ENCODE results near the gene ARHGAP31.
"Not testable (repeated sequence)": the region's sequence is repeated elsewhere in the genome, so short reads cannot be mapped to it uniquely, and the experiment has no call there.

ARHGAP31 gene

DNA sequence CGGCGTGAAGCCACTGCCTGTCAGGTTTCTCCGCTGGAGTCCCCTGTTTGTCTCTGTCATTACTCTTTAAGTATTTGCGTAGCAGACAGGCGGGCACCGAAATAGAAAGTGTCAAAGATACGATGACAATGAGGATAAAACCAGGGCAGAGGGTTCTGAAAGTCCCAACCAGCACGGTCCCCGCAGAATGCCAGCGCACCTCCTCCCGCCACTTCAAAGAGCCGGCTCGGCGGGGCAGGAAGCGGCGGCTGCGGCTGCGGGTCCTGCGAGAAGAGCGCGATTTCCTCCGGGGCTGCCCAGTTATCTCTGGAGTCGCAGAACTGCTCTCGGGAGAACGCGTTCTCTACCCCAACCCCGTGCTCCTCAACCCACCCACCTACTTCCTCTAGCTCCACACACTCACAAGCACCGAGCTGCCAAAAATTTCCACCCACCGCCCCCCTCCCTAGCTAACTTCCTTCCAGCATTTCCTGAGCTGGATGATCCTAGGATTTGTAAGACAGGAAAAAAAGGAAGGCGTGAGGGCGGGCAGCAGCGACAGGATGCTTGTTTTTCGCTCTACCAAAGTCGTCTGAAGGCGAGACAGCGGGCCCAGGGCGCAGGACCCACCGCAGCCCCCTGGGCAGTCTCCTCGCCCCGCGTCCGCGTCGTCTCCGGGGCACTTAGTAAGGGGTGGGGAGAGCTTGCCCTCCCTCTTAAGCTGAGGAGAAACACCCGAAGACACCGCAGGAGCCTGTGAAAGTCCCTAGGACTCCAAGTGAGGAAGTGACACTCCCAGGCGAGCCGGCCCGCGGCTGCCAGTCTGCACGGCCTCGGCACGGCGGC, at the start of gene ARHGAP31:
Gene ARHGAP31 (plus strand): TSS at position 513 of the 825 bp plus-strand sequence. CDS start 522 bp downstream, outside the sequence.
- DNase-seq (ENCODE audit: low read depth), result peak; percentile 82

DNA sequence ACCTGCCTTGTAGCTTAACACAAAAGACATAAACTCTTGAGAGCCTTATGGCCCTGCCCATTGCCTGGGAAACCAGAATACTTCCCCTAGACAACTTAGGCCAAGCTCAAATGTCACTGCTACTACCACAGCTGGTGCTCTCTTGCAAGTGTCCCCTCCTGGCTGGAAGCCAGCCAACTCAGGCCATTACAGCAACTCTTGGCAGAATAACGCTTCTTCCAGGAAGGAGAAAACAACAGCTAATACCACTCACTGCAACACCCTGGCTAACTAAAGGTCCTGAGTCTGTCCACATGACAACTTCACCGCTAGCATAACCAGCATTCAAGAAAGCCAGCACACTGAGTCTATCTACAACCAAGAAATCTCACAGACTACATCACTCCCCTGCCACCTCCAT, 48.4 kb upstream of the ARHGAP31 start:
- no peak for DNase-seq (ENCODE audit: low read depth)

GRCh38 chr3:119255214-119255613, 39.0 kb upstream of the ARHGAP31 start:
- no peak for DNase-seq (ENCODE audit: low read depth)

- no peak for DNase-seq (ENCODE audit: low read depth)
These were observed 37.1 kb upstream of the ARHGAP31 start for GRCh38 chr3:119257111-119257510.

GRCh38 chr3:119257654-119258410, 36.4 kb upstream of the ARHGAP31 start:
- DNase-seq (ENCODE audit: low read depth), result no peak

- no peak for DNase-seq (ENCODE audit: low read depth)
These were observed 35.3 kb upstream of the ARHGAP31 start for GRCh38 chr3:119258915-119259314.

DNA sequence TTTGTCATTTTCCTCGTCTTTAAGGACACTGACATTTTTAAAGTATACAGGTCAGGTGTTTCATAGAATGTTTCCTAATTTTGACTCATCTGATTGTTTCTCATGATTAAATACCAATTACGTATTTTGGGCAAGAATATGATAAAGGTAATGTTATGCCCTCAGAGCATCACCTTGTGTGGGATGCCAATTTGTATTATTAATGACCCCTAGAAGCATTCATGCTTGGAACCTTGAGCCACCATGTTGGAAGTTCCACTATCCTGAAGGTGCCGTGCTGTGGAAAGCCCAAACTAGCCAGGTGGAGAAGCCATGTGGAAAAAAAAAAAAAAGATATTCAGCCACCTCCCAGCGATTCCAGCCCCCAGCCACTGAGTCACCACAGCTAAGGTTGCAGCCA, 34.4 kb upstream of the ARHGAP31 start:
- no peak for DNase-seq (ENCODE audit: low read depth)

DNA sequence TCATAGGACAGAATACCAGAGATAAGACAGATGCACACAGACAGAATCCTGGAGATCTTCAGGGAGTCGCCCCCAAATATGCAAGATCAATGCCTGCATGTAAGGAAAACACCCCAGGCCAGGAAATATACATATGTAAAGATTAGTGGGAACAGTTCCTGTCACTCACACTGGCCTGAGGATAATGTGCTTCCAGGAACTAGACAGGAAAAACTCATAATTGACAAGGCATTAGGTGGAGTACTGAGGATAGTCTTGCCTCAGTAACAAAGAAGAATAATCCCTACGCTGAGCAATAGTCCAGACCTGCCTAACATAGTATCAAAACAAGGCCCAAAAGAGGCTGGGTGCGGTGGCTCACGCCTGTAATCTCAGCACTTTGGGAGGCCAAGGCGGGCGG, 33.1 kb upstream of the ARHGAP31 start:
- DNase-seq (ENCODE audit: low read depth), result no peak

- DNase-seq (ENCODE audit: low read depth), result not testable (repeated sequence)
These were observed 24.0 kb upstream of the ARHGAP31 start for GRCh38 chr3:119270212-119270611.

DNA sequence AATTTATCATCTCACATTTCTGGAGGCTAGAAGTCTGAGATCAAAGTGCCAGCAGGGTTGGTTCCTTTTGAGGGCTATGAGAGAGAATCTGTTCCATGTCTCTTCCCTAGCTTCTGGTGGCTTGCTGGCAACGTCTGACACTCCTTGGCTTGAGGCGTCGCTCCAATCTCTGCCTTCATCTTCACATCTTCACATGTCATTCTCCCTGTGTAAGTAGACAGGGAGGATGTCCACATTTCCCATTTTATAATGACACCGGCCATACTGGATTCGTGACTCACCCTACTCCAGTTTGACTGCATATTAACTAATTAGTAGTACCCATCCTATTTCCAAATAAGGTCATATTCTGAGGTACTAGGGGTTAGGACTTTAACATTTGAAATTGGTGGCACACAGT, 17.5 kb upstream of the ARHGAP31 start:
- no peak for DNase-seq (ENCODE audit: low read depth)

GRCh38 chr3:119279101-119279554, 15.1 kb upstream of the ARHGAP31 start:
- DNase-seq (ENCODE audit: low read depth), result no peak

GRCh38 chr3:119279584-119280243, 14.5 kb upstream of the ARHGAP31 start:
- no peak for DNase-seq (ENCODE audit: low read depth)

GRCh38 chr3:119288669-119289403, 5.3 kb upstream of the ARHGAP31 start:
- DNase-seq (ENCODE audit: low read depth), result no peak

DNA sequence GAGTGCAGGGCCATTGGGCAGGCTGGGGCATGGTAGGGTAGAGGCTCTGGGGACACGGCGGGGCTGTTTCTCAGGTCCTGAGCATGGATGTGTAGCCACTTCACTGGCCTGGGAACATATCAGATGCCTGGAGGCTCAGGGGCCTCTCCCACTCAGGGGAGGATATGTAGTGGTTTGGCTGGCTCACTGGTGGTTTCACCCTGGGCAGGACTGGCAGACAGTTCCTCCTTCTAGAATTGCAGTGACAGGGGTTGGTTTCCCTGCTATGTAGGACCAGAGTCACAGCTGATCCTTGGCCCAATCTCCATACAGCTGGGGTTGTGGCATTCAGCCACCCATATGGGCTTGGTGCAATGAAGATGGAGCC, 4.8 kb upstream of the ARHGAP31 start:
- DNase-seq (ENCODE audit: low read depth), result no peak

- DNase-seq (ENCODE audit: low read depth), result no peak
These were observed 3.6 kb upstream of the ARHGAP31 start for GRCh38 chr3:119290613-119291012.

- DNase-seq (ENCODE audit: low read depth), result no peak
These were observed 3.0 kb upstream of the ARHGAP31 start for GRCh38 chr3:119291062-119291700.

GRCh38 chr3:119292666-119293065, 1.5 kb upstream of the ARHGAP31 start:
- no peak for DNase-seq (ENCODE audit: low read depth)

DNA sequence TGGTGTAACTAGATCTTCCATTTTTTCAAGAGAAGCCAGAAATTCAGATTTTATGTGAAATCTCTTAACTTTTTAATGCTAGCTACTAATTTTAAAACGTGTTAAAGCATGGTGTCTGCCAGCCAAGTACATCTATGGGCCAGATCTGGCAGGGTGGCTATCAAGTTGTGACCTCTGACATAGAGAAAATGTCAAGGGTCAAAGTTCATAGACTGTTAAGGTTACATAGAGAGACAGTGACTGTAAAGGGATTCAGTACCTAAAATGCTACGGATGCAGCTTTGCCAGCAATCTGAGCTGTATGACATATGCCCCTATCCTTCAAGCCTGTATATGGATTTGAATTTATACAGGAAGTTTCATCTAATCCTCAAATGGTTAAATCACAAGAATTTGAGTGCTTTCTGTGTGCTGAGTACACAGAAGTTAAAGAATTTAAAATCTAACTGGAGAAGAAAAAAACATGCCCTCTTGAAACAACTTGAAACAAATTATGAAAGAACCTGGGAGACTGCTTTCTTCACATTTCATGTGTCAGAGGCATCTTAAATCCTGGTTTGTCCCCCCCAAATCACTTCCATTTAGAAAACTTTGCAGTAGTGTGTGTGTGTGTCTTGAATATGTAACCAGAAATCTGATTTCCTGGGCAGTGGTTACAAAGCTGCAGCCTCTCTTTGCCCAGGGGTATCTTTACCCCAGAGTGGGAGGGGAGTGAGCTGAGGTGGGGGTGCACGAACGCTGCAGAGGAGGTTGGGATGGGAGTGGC, 895 bp upstream of the ARHGAP31 start:
- peak; percentile 35 for DNase-seq (ENCODE audit: low read depth)

GRCh38 chr3:119294696-119295671, 801 bp downstream of the ARHGAP31 start:
- DNase-seq (ENCODE audit: low read depth), result peak; percentile 62

Measured in ELR (cell line).